Adipocyte (in vitro differentiated cells): Measurements from ENCODE around the gene NHSL2.

Experiments used
- DNase-seq: peaks from one replicate; pipeline ENCODE4 v3.0.0-alpha.2; 2015; ENCODE audit warnings: low read depth
- H3K27me3 ChIP-seq: replicated peaks from 2 replicates; pipeline ENCODE4 v1.7.0; 2013; ENCODE audit warnings: mild to moderate bottlenecking, low read length, moderate library complexity; ENCODE audit not compliant: control insufficient read depth, insufficient read depth
- H3K36me3 ChIP-seq: 2 replicates; pipeline ENCODE4 v1.7.0; 2013; ENCODE audit warnings: low read length, mild to moderate bottlenecking, moderate library complexity; ENCODE audit not compliant: control insufficient read depth, insufficient read depth, severe bottlenecking
- H3K4me1 ChIP-seq: 2 replicates; pipeline ENCODE4 v1.7.0; 2013; ENCODE audit warnings: mild to moderate bottlenecking, low read length, moderate library complexity; ENCODE audit not compliant: control insufficient read depth, insufficient read depth
- H3K4me3 ChIP-seq: 2 replicates; pipeline ENCODE4 v1.7.0; 2013; ENCODE audit warnings: mild to moderate bottlenecking, low read length, moderate library complexity
- H3K9ac ChIP-seq: 2 replicates; pipeline ENCODE4 v1.7.0; 2013; ENCODE audit warnings: mild to moderate bottlenecking, low read length, moderate library complexity
- H3K9me3 ChIP-seq: 2 replicates; pipeline ENCODE4 v1.7.0; 2013; ENCODE audit warnings: mild to moderate bottlenecking, low read length, moderate library complexity; ENCODE audit not compliant: control insufficient read depth

Gene NHSL2

GRCh38 chrX:72137846-72138495 lies 227.3 kb downstream of the NHSL2 start:
- no peak overlapping the region for H3K9ac ChIP-seq
- no peaks in the 10 kb centered on the region for H3K4me1 ChIP-seq
- H3K4me3 ChIP-seq: no peak overlapping the region
- peaks cover 7% of the 10 kb centered on the region for H3K36me3 ChIP-seq
- no peak for DNase-seq
- H3K9me3 ChIP-seq: peaks cover 4% of the 10 kb centered on the region
- H3K27me3 ChIP-seq: peaks cover 23% of the 10 kb centered on the region

- Histone ChIP-seq H3K36me3 (peaks cover 7% of the 10 kb centered on the region), H3K4me1 (no peaks in the 10 kb centered on the region), H3K9me3 (peaks cover 4% of the 10 kb centered on the region), H3K4me3 (no peak overlapping the region), H3K27me3 (peaks cover 26% of the 10 kb centered on the region), H3K9ac (no peak overlapping the region)
- no peak for DNase-seq
Measured at GRCh38 chrX:72139538-72139937, 228.9 kb downstream of the NHSL2 start.

DNA sequence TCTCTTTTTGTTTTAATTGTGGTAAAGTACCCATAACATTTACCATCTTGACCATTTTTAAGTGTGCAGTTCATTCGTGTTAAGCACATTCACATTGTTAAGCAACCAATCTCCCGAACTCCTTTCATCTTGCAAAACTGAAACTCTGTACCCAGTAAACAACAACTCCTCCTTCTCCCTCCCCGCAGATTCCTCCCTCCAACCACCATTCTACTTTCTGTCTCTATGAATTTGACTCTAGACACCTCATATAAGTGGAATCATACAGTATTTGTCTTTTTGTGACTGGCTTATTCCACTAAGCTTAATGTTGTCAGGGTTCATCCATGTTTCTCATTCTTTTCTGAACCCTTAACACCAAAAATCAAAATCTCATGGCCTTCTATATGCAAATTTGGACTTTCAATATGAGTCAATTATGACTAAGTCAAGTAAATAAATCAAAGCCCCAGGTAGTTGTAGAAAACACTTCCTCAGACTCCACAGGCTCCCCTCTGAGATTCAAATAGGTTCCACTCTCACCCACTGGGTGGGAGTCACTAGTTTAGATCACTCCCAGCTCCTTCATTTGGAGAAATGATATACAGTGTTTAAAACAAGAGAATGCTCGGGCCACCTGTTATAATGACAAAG lies 230.8 kb downstream of the NHSL2 start:
- H3K4me3 ChIP-seq: no peak overlapping the region
- H3K9ac ChIP-seq: no peak overlapping the region
- H3K36me3 ChIP-seq: peaks cover 7% of the 10 kb centered on the region

GRCh38 chrX:72142094-72142793 lies 231.6 kb downstream of the NHSL2 start:
- Histone ChIP-seq H3K36me3 (peaks cover 7% of the 10 kb centered on the region), H3K4me1 (no peaks in the 10 kb centered on the region), H3K27me3 (peaks cover 31% of the 10 kb centered on the region), H3K9ac (no peak overlapping the region), H3K4me3 (no peak overlapping the region), H3K9me3 (peaks cover 4% of the 10 kb centered on the region)
- DNase-seq: no peak

More for the DNA sequence above, 230.8 kb downstream of the NHSL2 start:
- Histone ChIP-seq H3K9me3 (peaks cover 4% of the 10 kb centered on the region), H3K4me1 (no peaks in the 10 kb centered on the region), H3K27me3 (peaks cover 28% of the 10 kb centered on the region)
- DNase-seq: no peak

DNA sequence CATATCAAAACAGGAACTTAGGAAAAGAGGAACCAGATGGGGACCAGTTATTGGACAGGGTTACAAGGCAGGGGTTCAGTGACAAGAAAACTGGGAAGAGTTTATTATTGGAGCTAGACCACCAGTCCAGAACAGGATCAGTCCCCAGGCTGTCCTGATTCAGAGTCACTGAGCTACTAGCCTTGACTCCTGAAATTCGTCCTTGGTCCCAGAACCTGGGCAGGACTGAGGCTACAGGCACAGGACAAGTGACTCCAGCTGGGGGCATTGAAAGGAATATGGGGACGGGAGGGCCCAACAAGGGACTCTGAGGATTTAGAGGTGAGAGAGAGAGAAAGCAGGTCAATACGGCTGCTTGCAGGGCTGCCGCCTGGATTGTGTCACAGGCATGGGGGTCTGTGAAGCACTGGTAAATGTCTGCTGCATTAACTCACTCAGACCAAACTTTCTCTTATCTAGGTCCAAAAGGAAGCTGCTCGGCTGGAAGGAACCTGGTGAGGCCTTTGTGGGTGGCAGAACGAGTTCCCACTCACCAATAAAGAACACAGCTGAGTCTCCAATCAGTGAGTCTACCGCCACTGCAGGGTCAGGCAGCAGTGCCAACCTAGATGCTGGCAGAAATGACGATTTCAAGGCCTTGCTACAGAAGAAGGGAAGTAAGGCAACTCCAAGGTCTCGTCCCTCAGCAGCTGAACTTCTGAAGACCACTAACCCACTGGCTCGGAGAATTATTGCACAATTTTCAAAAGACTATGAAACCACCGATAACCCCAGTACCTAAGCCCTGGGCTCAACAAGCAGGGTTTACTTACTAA lies 232.4 kb downstream of the NHSL2 start:
- peaks cover 7% of the 10 kb centered on the region for H3K36me3 ChIP-seq
- H3K9ac ChIP-seq: no peak overlapping the region
- peaks cover 4% of the 10 kb centered on the region for H3K9me3 ChIP-seq
- no peak overlapping the region for H3K4me3 ChIP-seq
- no peaks in the 10 kb centered on the region for H3K4me1 ChIP-seq
- H3K27me3 ChIP-seq: peaks cover 31% of the 10 kb centered on the region
- DNase-seq: no peak

DNA sequence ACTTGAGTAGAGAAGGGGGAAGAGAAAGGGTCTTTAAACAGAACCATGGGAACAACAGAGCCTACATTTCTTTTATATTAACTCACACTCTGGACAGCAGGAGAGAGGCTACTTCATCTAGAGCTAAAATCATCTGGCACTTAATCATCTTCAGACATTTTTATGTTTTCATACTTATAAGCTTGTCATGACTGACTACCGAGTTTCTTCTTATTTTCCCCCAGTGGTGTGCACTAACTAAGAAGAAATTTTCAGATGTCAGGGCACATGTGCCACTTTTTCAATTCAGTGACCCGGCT lies 232.9 kb downstream of the NHSL2 start:
- DNase-seq: no peak
- H3K27me3 ChIP-seq: peaks cover 31% of the 10 kb centered on the region
- no peak overlapping the region for H3K9ac ChIP-seq
- no peak overlapping the region for H3K4me3 ChIP-seq
- no peaks in the 10 kb centered on the region for H3K4me1 ChIP-seq
- peaks cover 4% of the 10 kb centered on the region for H3K9me3 ChIP-seq
- peaks cover 7% of the 10 kb centered on the region for H3K36me3 ChIP-seq

GRCh38 chrX:72145181-72145580 lies 234.5 kb downstream of the NHSL2 start:
- H3K36me3 ChIP-seq: no peaks in the 10 kb centered on the region
- no peak overlapping the region for H3K9ac ChIP-seq
- H3K4me3 ChIP-seq: no peak overlapping the region
- H3K9me3 ChIP-seq: no peaks in the 10 kb centered on the region
- peaks cover 36% of the 10 kb centered on the region for H3K27me3 ChIP-seq
- DNase-seq: no peak
- no peaks in the 10 kb centered on the region for H3K4me1 ChIP-seq

DNA sequence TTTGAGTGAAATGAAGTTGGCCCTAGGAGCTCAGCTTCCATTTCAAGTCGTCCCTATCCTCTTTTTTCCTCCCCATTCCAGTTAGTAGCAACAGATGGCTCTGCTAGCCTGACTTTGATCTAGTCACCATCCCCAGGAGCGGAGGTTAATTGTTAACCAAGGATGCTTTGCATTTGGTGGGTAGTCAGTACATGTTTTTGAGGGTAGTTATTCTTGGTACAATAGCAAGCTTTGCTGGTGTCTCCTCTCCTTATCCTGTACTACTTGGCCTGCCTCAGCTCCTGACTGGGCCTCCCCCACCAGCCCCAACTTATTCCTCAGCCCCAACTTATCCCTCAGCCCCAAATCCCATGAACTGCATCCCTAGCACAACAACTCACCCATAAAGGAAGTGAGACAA lies 235.9 kb downstream of the NHSL2 start:
- no peak for DNase-seq
- no peaks in the 10 kb centered on the region for H3K4me1 ChIP-seq
- no peaks in the 10 kb centered on the region for H3K36me3 ChIP-seq
- H3K9ac ChIP-seq: no peak overlapping the region
- H3K4me3 ChIP-seq: no peak overlapping the region
- no peaks in the 10 kb centered on the region for H3K9me3 ChIP-seq
- peaks cover 34% of the 10 kb centered on the region for H3K27me3 ChIP-seq

DNA sequence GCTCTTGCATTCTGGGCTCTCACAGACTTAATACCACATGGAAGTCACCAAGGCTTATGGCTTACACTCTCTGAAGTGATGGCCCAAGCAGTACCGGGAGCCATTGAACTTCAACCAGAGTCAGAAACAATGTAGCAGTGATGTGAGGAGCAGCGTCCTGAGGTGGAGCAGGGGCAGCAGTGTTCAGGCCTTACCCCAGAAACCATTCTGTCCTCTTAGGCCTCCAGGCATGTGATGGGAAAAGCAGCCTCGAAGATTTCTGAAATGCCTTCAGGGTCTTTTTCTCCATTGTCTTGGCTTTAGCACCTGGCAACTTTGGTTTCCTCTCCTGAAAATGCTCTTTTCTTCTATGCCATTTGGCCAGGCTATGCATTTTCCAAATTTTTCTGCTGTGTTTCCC lies 248.1 kb downstream of the NHSL2 start:
- H3K9me3 ChIP-seq: peaks cover 36% of the 10 kb centered on the region
- DNase-seq: no peak
- H3K36me3 ChIP-seq: no peaks in the 10 kb centered on the region
- no peaks in the 10 kb centered on the region for H3K4me1 ChIP-seq
- peaks cover 48% of the 10 kb centered on the region for H3K27me3 ChIP-seq
- no peak overlapping the region for H3K4me3 ChIP-seq
- no peak overlapping the region for H3K9ac ChIP-seq

GRCh38 chrX:72159769-72160168 lies 249.1 kb downstream of the NHSL2 start:
- no peak for DNase-seq
- Histone ChIP-seq H3K9me3 (peaks cover 33% of the 10 kb centered on the region), H3K27me3 (peaks cover 43% of the 10 kb centered on the region), H3K36me3 (no peaks in the 10 kb centered on the region), H3K4me1 (no peaks in the 10 kb centered on the region), H3K4me3 (no peak overlapping the region), H3K9ac (no peak overlapping the region)

GRCh38 chrX:72165551-72165950 lies 254.9 kb downstream of the NHSL2 start:
- no peaks in the 10 kb centered on the region for H3K4me1 ChIP-seq
- no peaks in the 10 kb centered on the region for H3K36me3 ChIP-seq
- peaks cover 3% of the 10 kb centered on the region for H3K9me3 ChIP-seq
- H3K9ac ChIP-seq: no peak overlapping the region
- peaks cover 23% of the 10 kb centered on the region for H3K27me3 ChIP-seq
- DNase-seq: no peak
- H3K4me3 ChIP-seq: no peak overlapping the region
